ENCODE results near the gene ETFA.

DNA sequence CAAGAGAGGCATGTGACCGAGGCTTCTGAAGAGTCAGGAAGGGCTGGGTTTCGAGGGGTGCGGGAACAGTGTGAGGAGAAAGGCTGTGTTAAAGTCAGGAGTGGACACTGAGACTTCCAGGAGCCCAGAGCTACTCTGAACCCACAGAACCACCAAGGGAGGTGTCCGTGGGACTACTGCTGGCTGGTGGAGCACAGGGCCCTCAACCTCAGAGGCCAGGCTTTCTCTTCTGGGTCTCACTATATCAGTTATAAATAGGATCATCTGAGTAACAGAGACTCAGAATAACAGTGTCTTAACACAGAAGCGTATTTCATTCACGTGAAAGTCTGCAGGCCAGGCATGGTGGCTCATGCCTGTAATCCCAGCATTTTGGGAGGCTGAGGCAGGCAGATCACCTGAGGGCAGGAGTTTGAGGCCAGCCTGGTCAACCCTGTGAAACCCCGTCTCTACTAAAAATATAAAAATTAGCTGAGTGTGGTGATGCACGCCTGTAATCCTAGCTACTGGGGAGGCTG is 137.9 kb downstream of the ETFA start:
- TF ChIP-seq, protein P1, sequence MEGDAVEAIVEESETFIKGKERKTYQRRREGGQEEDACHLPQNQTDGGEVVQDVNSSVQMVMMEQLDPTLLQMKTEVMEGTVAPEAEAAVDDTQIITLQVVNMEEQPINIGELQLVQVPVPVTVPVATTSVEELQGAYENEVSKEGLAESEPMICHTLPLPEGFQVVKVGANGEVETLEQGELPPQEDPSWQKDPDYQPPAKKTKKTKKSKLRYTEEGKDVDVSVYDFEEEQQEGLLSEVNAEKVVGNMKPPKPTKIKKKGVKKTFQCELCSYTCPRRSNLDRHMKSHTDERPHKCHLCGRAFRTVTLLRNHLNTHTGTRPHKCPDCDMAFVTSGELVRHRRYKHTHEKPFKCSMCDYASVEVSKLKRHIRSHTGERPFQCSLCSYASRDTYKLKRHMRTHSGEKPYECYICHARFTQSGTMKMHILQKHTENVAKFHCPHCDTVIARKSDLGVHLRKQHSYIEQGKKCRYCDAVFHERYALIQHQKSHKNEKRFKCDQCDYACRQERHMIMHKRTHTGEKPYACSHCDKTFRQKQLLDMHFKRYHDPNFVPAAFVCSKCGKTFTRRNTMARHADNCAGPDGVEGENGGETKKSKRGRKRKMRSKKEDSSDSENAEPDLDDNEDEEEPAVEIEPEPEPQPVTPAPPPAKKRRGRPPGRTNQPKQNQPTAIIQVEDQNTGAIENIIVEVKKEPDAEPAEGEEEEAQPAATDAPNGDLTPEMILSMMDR (IDR thresholded peaks at IDR 0.05), result no peak
- no peak for TF ChIP-seq POLR2A (IDR thresholded peaks at IDR 0.05)
- TF ChIP-seq EP300 (IDR thresholded peaks at IDR 0.05; ENCODE audit: low read depth), result no peak
- no peak for TF ChIP-seq POLR2AphosphoS5 (IDR thresholded peaks at IDR 0.05)
